Body of pancreas (tissue), 4 donors: Measurements from ENCODE around the gene ANKRD35.

ENCODE experiments used
- POLR2A ChIP-seq, 3 donors: fragments of 450-650 bp; IDR thresholded peaks; one replicate each; pipeline ENCODE4 v1.6.1; 2016; ENCODE audit warnings: antibody characterized with exemption in 3 of 3, mild to moderate bottlenecking in 2 of 3
- TF ChIP-seq, protein P1 (sequence below), 7 experiments: fragments of 450-650 bp in 4 of 7; fragments of 200-600 bp in 3 of 7; sonication (generic) in 3 of 7; IDR thresholded peaks; one replicate each; pipeline ENCODE4 v1.5.1; 2016 to 2019; ENCODE audit warnings: antibody characterized with exemption in 7 of 7

DNA sequence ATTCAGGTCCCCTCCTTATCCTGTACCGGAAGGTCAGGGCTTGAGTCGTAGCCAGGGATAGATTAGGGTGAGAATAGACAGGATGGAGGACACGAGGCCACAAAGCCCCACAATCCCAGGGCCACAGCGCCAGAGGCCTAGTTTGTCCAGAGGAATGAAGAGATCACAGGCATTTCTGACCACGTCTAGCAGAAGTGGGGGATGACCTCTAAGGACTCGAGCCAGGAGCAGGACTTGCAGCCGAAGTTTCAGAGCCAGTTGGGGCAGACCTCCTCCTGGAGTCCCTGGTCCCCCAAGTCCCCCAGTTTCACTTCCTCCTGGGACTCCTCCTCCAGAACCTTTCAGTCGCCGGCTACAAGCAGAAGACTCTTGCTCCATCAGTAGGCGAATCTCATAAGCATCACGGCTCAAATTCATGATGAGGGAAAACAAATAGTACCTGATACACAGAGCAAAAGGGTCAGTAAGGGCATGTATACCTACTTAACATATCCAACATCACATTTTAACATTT lies 26.5 kb upstream of the ANKRD35 start:
- TF ChIP-seq, protein P1, sequence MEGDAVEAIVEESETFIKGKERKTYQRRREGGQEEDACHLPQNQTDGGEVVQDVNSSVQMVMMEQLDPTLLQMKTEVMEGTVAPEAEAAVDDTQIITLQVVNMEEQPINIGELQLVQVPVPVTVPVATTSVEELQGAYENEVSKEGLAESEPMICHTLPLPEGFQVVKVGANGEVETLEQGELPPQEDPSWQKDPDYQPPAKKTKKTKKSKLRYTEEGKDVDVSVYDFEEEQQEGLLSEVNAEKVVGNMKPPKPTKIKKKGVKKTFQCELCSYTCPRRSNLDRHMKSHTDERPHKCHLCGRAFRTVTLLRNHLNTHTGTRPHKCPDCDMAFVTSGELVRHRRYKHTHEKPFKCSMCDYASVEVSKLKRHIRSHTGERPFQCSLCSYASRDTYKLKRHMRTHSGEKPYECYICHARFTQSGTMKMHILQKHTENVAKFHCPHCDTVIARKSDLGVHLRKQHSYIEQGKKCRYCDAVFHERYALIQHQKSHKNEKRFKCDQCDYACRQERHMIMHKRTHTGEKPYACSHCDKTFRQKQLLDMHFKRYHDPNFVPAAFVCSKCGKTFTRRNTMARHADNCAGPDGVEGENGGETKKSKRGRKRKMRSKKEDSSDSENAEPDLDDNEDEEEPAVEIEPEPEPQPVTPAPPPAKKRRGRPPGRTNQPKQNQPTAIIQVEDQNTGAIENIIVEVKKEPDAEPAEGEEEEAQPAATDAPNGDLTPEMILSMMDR (IDR thresholded peaks at IDR 0.05): no peak
- TF ChIP-seq POLR2A (IDR thresholded peaks at IDR 0.05): no peak
